K562 (cell line): ENCODE data around the gene ATP5F1A.

Source experiments
- CBFB ChIP-seq: sonication (generic); formaldehyde crosslinking; IDR thresholded peaks from 2 replicates; pipeline ENCODE4 v1.4.0; 2020; ENCODE audit warnings: mild to moderate bottlenecking, missing genetic modification reagents
- FUS ChIP-seq: fragments of 200-400 bp; formaldehyde crosslinking; optimal IDR thresholded peaks from 2 replicates; pipeline ENCODE3; 2017; ENCODE audit warnings: low read depth, low read length
- MEF2D ChIP-seq: conservative IDR thresholded peaks from 2 replicates; pipeline ENCODE4 v1.6.1; 2016; ENCODE audit warnings: low read depth, missing genetic modification characterization, missing compliant biosample characterization

- TF ChIP-seq FUS: no peak
- TF ChIP-seq MEF2D: no peak
- no peak for TF ChIP-seq CBFB (CRISPR knock-in tag)
These were observed 27.9 kb downstream of the ATP5F1A start for GRCh38 chr18:46070232-46070631.
